ENCODE data around the gene AFAP1.

The AFAP1 gene

GRCh38 chr4:7762376-7763030 lies 177.2 kb downstream of the AFAP1 start:
- no peak for DNase-seq

- no peak for DNase-seq
These were observed 177.9 kb downstream of the AFAP1 start for GRCh38 chr4:7761720-7762119.

- no peak for DNase-seq
These were observed 178.3 kb downstream of the AFAP1 start for GRCh38 chr4:7761312-7761711.

- DNase-seq = no peak
These were observed 179.0 kb downstream of the AFAP1 start for GRCh38 chr4:7760706-7761105.

GRCh38 chr4:7760228-7760627 lies 179.4 kb downstream of the AFAP1 start:
- DNase-seq = no peak

GRCh38 chr4:7759635-7760034 lies 180.0 kb downstream of the AFAP1 start:
- no peak for DNase-seq

GRCh38 chr4:7759216-7759615 lies 180.4 kb downstream of the AFAP1 start:
- no peak for DNase-seq

- no peak for DNase-seq
These were observed 181.2 kb downstream of the AFAP1 start for GRCh38 chr4:7758476-7758875.

GRCh38 chr4:7757501-7758471 lies 181.9 kb downstream of the AFAP1 start:
- DNase-seq = no peak

- DNase-seq = no peak
These were observed 182.9 kb downstream of the AFAP1 start for GRCh38 chr4:7756561-7757355.

- DNase-seq = no peak
These were observed 183.6 kb downstream of the AFAP1 start for GRCh38 chr4:7756071-7756470.

GRCh38 chr4:7755561-7755960 lies 184.1 kb downstream of the AFAP1 start:
- no peak for DNase-seq

- DNase-seq = no peak
These were observed 184.9 kb downstream of the AFAP1 start for GRCh38 chr4:7754565-7755262.

GRCh38 chr4:7753931-7754465 lies 185.7 kb downstream of the AFAP1 start:
- no peak for DNase-seq

- DNase-seq = no peak
These were observed 186.4 kb downstream of the AFAP1 start for GRCh38 chr4:7753271-7753670.

- DNase-seq = no peak
These were observed 187.0 kb downstream of the AFAP1 start for GRCh38 chr4:7752649-7753048.

GRCh38 chr4:7750972-7751371 lies 188.7 kb downstream of the AFAP1 start:
- DNase-seq = no peak

GRCh38 chr4:7750523-7750922 lies 189.1 kb downstream of the AFAP1 start:
- DNase-seq = no peak

- DNase-seq = no peak
These were observed 192.1 kb downstream of the AFAP1 start for GRCh38 chr4:7747566-7747965.

GRCh38 chr4:7747062-7747385 lies 192.6 kb downstream of the AFAP1 start:
- DNase-seq = no peak

- DNase-seq = no peak
These were observed 193.2 kb downstream of the AFAP1 start for GRCh38 chr4:7746351-7747061.

- no peak for DNase-seq
These were observed 194.3 kb downstream of the AFAP1 start for GRCh38 chr4:7745301-7745885.
